K562 (cell line): Measurements from ENCODE around the gene FAM78A. TPM values are rescaled to one million over a fixed set of nuclear protein-coding genes. Genes with fewer than 3 reads are reported as not detected.

Experiments
- CHD7 ChIP-seq: fragments of 200-600 bp; sonication (generic); IDR thresholded peaks from one replicate; pipeline ENCODE4 v1.6.1; 2012; ENCODE audit warnings: mild to moderate bottlenecking, low read depth, low read length, inconsistent platforms
- polyA plus RNA-seq, 8 experiments: library from polyadenylated mRNA; depleted of rRNA in 4 of 8; stranded (reverse) in 5 of 8; unstranded in 3 of 8; fragments of >200 nt; fragmentation: Nextera tagmentation in 2 of 8; fragmentation: Illumina TruSeq in 1 of 8; extraction: Ambion mirVana in 2 of 8; extraction: Trizol in 1 of 8; gene quantifications; 2 replicates each; pipeline versions ENCODE4 v1.2.1 to v1.2.3, GENCODE V29; 2011 to 2014; ENCODE audit warnings: inconsistent platforms in 1 of 8, missing spikeins in 1 of 8
- total RNA-seq, 7 experiments: library from RNA; depleted of rRNA in 6 of 7; stranded (reverse); fragments of >200 nt in 6 of 7; fragmentation: Illumina TruSeq in 2 of 7; extraction: Trizol in 2 of 7; gene quantifications; 2 replicates each; pipeline versions ENCODE4 v1.2.1 to v1.2.3, GENCODE V29; 2011 to 2021; ENCODE audit warnings: low replicate concordance in 1 of 7

The FAM78A gene
- total and polyA plus RNA-seq, 9 of the 15 experiments (the other 6 are each of a cell fraction or from before 2014, with no cell fraction given): 0.56 to 103 (median 55.2) TPM

GRCh38 chr9:131263701-131264100 is 12.6 kb downstream of the FAM78A start (continued):
- TF ChIP-seq CHD7: no peak
